ENCODE results near the gene TMEM125. TPM values are rescaled to one million over a fixed set of nuclear protein-coding genes. Genes with fewer than 3 reads are reported as not detected.

Gene TMEM125
- total RNA-seq, 2 donors from 2014 or later: 0.70 to 2.1 TPM

GRCh38 chr1:43286533-43286932 is 16.8 kb downstream of the TMEM125 start:
- Histone ChIP-seq H3K4me3 (no peak overlapping the region), H3K4me1 (no peaks in the 10 kb centered on the region), H3K9me3 (no peaks in the 10 kb centered on the region), H3K27ac (no peak overlapping the region), H3K27me3 (no peaks in the 10 kb centered on the region), H3K36me3 (no peaks in the 10 kb centered on the region)
- no peak for DNase-seq (ENCODE audit: low spot score)
- no peak for TF ChIP-seq CTCF (IDR thresholded peaks at IDR 0.05)

- no peak for DNase-seq (ENCODE audit: low spot score)
- no peaks in the 10 kb centered on the region for H3K36me3 ChIP-seq
- no peak for TF ChIP-seq CTCF (IDR thresholded peaks at IDR 0.05)
- H3K4me3 ChIP-seq: no peak overlapping the region
- H3K4me1 ChIP-seq: no peaks in the 10 kb centered on the region
- H3K9me3 ChIP-seq: no peaks in the 10 kb centered on the region
- no peaks in the 10 kb centered on the region for H3K27me3 ChIP-seq
- H3K27ac ChIP-seq: no peak overlapping the region
Measured at GRCh38 chr1:43288058-43288784, 18.4 kb downstream of the TMEM125 start.

DNA sequence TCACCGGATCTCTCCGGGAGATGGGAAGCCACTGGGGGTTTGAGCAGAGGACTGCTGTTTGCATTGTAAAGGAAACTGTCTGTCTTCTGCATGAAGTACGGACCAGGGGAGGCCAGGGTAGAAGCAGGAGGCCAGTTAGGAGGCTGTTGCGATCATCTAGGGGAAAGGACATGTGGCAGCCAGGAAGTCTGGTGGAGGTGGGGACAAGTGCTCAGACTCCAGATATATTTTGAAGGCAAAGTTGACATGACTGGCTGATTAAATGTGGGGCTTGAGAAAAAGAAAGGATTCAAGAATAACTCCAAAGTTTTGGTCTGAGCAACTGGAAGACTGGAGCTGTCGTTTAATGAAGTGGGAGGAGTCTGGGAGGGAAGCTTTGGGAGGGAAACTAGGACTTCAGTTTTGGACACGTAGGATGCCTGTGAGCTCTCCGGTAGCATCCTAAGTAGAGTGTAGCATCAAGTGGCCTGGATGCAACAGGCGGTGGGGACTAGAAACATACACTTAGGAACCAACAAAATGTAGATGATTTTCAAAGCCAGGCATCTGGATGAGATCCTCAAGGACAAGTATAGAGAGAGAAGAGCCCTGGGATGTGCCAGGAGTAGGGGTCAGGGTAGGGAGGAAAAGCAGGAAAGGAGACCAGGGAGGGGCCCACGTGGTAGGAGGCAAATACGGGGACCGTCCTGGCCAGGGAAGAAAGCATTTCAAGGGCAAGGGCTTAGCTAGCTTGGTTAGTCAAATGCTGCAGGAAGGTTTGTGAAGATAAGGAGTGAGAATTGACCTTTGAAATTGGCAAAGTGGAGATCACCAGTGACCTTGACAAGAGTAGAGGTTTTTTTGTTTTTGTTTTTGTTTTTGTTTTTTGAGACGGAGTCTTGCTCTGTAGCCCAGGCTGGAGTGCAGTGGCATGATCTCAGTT is 19.3 kb downstream of the TMEM125 start:
- H3K27me3 ChIP-seq: no peaks in the 10 kb centered on the region
- no peaks in the 10 kb centered on the region for H3K36me3 ChIP-seq
- no peaks in the 10 kb centered on the region for H3K9me3 ChIP-seq
- no peak for DNase-seq (ENCODE audit: low spot score)
- no peak overlapping the region for H3K4me3 ChIP-seq
- peaks cover 0 to 6% of the 10 kb centered on the region in 2 donors for H3K4me1 ChIP-seq
- no peak for TF ChIP-seq CTCF (IDR thresholded peaks at IDR 0.05)
- no peak overlapping the region for H3K27ac ChIP-seq

GRCh38 chr1:43292216-43292615 is 22.4 kb downstream of the TMEM125 start:
- no peak for DNase-seq (ENCODE audit: low spot score)
- Histone ChIP-seq H3K9me3 (no peaks in the 10 kb centered on the region), H3K27me3 (no peaks in the 10 kb centered on the region), H3K4me1 (peaks cover 0 to 36% of the 10 kb centered on the region in 2 donors), H3K4me3 (no peak overlapping the region), H3K36me3 (no peaks in the 10 kb centered on the region), H3K27ac (no peak overlapping the region)
- TF ChIP-seq CTCF (IDR thresholded peaks at IDR 0.05): no peak

- Histone ChIP-seq H3K4me3 (no peak overlapping the region), H3K4me1 (peaks cover 0 to 36% of the 10 kb centered on the region in 2 donors), H3K27me3 (no peaks in the 10 kb centered on the region), H3K36me3 (no peaks in the 10 kb centered on the region), H3K9me3 (no peaks in the 10 kb centered on the region), H3K27ac (no peak overlapping the region)
- TF ChIP-seq CTCF (IDR thresholded peaks at IDR 0.05): no peak
- DNase-seq (ENCODE audit: low spot score): no peak
Measured at GRCh38 chr1:43292679-43293078, 22.9 kb downstream of the TMEM125 start.
